Fibroblast of the aortic adventitia (primary cell): ENCODE results near the gene CELA1. TPM values are rescaled to one million over a fixed set of nuclear protein-coding genes. Genes with fewer than 3 reads are reported as not detected.
A peak's percentile ranks its signal among the peaks of the same experiment; 100 is the strongest.

Experiments
- DNase-seq: peaks from one replicate; pipeline ENCODE4 v3.0.0-alpha.2; 2010; ENCODE audit warnings: low read depth
- H3K4me3 ChIP-seq: 2 replicates; pipeline ENCODE4 v1.5.1; 2011; ENCODE audit warnings: low read depth, mild to moderate bottlenecking, control low read depth, low read length, moderate library complexity
- total RNA-seq: library from RNA; depleted of rRNA; stranded (reverse); fragments of >200 nt; gene quantifications from 2 replicates; pipeline ENCODE4 v1.2.3, GENCODE V29; 2012; ENCODE audit warnings: low replicate concordance
- TF ChIP-seq, protein P1 (sequence below): IDR thresholded peaks from 2 replicates; pipeline ENCODE4 v1.5.1; 2011; ENCODE audit warnings: mild to moderate bottlenecking, low read length, control low read depth, inconsistent platforms; ENCODE audit not compliant: insufficient read depth

The CELA1 gene
- total RNA-seq, 1 donor = not detected

DNA sequence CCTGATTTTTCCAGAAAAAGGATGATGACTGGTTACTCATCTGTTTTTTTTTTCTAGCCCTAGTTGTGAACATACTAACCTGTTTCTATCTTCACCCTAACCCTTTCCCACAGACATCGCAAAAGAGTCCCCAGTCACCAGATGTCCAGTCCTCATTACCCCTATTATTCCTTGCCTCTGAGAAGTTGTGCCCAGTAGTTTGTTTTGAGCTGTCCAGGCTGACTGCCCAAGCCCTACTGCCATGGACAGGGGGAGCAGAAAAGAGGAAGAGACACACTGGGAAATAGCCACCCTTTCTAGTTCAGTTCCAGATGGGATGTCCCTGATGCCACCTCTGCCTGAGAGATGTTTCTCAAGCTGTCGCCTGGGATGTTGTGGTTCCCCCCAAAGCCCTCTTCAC is 13.8 kb upstream of the CELA1 start:
- no peak overlapping the region for H3K4me3 ChIP-seq
- TF ChIP-seq, protein P1, sequence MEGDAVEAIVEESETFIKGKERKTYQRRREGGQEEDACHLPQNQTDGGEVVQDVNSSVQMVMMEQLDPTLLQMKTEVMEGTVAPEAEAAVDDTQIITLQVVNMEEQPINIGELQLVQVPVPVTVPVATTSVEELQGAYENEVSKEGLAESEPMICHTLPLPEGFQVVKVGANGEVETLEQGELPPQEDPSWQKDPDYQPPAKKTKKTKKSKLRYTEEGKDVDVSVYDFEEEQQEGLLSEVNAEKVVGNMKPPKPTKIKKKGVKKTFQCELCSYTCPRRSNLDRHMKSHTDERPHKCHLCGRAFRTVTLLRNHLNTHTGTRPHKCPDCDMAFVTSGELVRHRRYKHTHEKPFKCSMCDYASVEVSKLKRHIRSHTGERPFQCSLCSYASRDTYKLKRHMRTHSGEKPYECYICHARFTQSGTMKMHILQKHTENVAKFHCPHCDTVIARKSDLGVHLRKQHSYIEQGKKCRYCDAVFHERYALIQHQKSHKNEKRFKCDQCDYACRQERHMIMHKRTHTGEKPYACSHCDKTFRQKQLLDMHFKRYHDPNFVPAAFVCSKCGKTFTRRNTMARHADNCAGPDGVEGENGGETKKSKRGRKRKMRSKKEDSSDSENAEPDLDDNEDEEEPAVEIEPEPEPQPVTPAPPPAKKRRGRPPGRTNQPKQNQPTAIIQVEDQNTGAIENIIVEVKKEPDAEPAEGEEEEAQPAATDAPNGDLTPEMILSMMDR = no peak
- DNase-seq = no peak

DNA sequence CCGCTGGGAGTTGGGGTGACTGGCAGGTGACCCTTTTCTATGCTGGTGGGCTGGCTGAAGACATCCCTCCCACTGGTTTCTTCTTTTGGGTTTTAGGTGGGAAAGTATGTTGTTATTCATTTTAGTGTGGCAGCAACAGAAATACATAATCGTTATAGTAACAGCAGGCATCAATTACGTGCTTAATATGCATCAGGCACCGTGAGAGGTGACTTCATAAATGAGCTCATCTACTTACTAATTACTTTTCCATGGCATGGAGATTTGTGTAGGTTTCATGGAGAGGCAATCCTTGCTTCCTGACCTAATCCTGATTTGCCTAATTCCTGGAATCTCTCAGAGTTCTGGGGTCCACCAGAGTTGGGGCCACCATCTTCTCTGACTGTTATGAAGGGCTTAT is 13.4 kb upstream of the CELA1 start:
- TF ChIP-seq, protein P1 = no peak
- DNase-seq = no peak
- no peak overlapping the region for H3K4me3 ChIP-seq

DNA sequence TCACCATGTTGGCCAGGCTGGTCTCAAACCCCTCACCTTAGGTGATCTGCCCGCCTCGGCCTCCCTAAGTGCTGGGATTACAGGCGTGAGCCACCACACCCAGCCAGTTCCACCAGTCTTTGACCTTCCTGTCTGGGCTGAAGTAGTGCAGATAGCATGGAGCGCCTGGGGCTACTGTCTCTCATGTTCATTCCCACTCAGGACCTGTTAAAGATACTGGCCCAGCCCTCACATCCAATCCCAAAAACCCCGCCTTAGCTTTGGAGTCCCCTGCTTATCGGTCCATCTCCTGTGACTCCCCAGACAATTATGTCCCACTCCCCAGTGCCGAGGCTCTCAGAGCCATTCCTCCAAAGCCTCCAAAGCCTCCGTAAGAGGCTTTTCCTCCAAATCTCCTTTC is 12.0 kb upstream of the CELA1 start:
- H3K4me3 ChIP-seq = no peak overlapping the region
- DNase-seq = no peak

DNA sequence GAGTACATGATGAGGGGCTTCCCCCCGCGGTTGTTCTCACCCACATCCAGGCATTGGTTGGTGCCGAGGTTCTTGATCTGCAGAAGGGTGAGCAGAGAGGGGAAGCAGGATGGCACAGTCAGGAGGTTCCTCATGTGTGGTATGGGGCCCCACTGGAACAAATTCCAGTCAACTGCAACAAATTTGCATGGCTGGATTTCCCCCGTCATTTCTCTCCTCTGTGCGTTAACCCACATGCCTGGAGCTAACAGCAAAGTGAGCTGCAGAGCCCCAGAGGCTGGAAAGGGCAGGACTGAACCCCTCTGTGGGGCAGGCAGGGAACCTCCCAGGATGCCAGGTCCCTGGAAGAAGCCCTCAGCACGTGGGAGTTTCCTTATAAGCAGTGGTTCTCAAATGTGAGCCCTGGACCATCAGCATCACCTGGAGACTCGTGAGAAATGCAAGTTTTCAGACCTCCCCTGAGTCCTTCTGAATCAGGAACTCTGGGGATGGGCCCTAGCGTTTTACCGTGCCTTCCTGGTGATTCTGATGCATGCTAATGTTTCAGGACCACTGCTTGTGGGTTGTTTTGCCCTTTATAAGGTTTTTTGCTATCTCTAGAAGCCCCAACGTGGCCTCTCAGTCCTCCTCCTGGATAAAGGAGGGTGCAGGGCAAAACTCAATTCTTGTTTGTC is 11.0 kb upstream of the CELA1 start:
- no peak for DNase-seq
- TF ChIP-seq, protein P1 = no peak
- H3K4me3 ChIP-seq = no peak overlapping the region

More for the DNA sequence above, 12.0 kb upstream of the CELA1 start:
- TF ChIP-seq, protein P1 = no peak

DNA sequence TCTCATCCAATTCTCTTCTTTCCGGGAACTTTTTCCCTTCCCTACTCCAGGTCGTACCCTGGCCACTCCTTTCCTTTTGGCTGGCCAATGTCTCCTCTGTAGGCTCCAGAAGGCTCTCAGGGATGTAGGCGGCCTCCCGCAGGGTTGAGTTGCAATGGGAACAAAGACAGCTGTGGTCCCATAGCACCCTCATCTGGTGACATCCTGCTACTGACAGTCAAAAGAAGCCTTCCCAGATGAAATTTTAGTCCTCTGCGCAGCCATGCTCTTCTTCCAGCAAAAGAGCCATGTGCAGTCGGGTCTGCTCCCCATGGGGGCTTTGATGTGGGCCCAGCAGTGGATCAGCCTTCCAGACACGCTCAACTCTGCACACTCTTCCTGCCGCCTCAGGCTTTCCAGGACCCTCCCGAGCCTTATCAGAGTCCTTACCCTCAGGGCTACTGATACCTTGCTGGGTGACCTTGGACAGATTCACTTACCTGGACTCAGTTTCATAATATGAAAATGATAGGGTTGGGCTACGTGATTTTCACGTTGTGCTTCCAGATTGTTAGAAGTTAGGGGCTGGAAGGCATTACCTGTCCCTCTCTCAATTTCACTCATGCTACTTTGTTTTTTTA is 5.5 kb upstream of the CELA1 start:
- TF ChIP-seq, protein P1 = peak; percentile 82
- H3K4me3 ChIP-seq = no peak overlapping the region
- peak; percentile 72 for DNase-seq

DNA sequence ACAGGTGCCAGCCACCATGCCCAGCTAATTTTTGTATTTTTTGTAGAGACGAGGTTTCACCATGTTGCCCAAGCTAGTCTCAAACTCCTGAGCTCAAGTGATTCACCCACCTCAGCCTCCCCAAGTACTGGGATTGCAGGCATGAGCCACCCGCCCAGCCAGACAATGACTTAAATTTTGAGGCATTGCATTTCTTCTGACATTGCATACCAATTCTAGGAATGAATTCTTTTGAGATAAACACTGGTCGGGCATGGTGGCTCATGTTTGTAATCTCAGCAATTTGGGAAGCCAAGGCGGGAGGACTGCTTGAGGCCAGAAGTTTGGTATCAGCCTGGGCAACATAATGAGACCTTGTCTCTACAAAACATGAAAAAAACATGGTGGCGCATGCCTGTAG is 2.5 kb upstream of the CELA1 start:
- TF ChIP-seq, protein P1 = no peak
- no peak overlapping the region for H3K4me3 ChIP-seq
- DNase-seq = peak; percentile 61
